ENCODE results near the gene SLC10A3.

- no peak for TF ChIP-seq CTCF (conservative IDR thresholded peaks at IDR 0.05)
- no peak for TF ChIP-seq EZH2 (IDR thresholded peaks at IDR 0.05; ENCODE audit: low read depth)
These were observed 17.4 kb upstream of the SLC10A3 start for GRCh38 chrX:154507673-154508383.
